ENCODE results near the gene DMRTB1.
"Not testable (repeated sequence)": the region's sequence is repeated elsewhere in the genome, so short reads cannot be mapped to it uniquely, and the experiment has no call there.

Gene DMRTB1

GRCh38 chr1:53459321-53460175 lies at the start of gene DMRTB1:
Gene DMRTB1 (plus strand): TSS chr1:53459399. CDS start chr1:53459454, 55 bp downstream.
- no peak for DNase-seq (ENCODE audit: low read depth in 2 of 2)

GRCh38 chr1:53409695-53410094 lies 49.5 kb upstream of the DMRTB1 start:
- no peak for DNase-seq (ENCODE audit: low read depth in 2 of 2)

- no peak for DNase-seq (ENCODE audit: low read depth in 2 of 2)
These were observed 49.1 kb upstream of the DMRTB1 start for GRCh38 chr1:53410100-53410541.

- no peak for DNase-seq (ENCODE audit: low read depth in 2 of 2)
These were observed 48.5 kb upstream of the DMRTB1 start for GRCh38 chr1:53410701-53411100.

- no peak for DNase-seq (ENCODE audit: low read depth in 2 of 2)
These were observed 47.6 kb upstream of the DMRTB1 start for GRCh38 chr1:53411541-53412152.

- no peak for DNase-seq (ENCODE audit: low read depth in 2 of 2)
These were observed 46.7 kb upstream of the DMRTB1 start for GRCh38 chr1:53412285-53413174.

- DNase-seq (ENCODE audit: low read depth in 2 of 2): peak; percentile 12
These were observed 45.8 kb upstream of the DMRTB1 start for GRCh38 chr1:53413175-53414001.

GRCh38 chr1:53414632-53415031 lies 44.6 kb upstream of the DMRTB1 start:
- no peak for DNase-seq (ENCODE audit: low read depth in 2 of 2)

GRCh38 chr1:53415432-53415831 lies 43.8 kb upstream of the DMRTB1 start:
- no peak for DNase-seq (ENCODE audit: low read depth in 2 of 2)

GRCh38 chr1:53416269-53416813 lies 42.9 kb upstream of the DMRTB1 start:
- DNase-seq (ENCODE audit: low read depth in 2 of 2): no peak

- DNase-seq (ENCODE audit: low read depth in 2 of 2): no peak
These were observed 42.1 kb upstream of the DMRTB1 start for GRCh38 chr1:53417074-53417511.

GRCh38 chr1:53419034-53419433 lies 40.2 kb upstream of the DMRTB1 start:
- DNase-seq (ENCODE audit: low read depth in 2 of 2): no peak

GRCh38 chr1:53420341-53420740 lies 38.9 kb upstream of the DMRTB1 start:
- DNase-seq (ENCODE audit: low read depth in 2 of 2): no peak

GRCh38 chr1:53421208-53421607 lies 38.0 kb upstream of the DMRTB1 start:
- DNase-seq (ENCODE audit: low read depth in 2 of 2): no peak

GRCh38 chr1:53430261-53430660 lies 28.9 kb upstream of the DMRTB1 start:
- no peak for DNase-seq (ENCODE audit: low read depth in 2 of 2)

GRCh38 chr1:53430779-53431178 lies 28.4 kb upstream of the DMRTB1 start:
- DNase-seq (ENCODE audit: low read depth in 2 of 2): no peak

GRCh38 chr1:53431244-53431643 lies 28.0 kb upstream of the DMRTB1 start:
- DNase-seq (ENCODE audit: low read depth in 2 of 2): no peak

GRCh38 chr1:53431805-53432565 lies 27.2 kb upstream of the DMRTB1 start:
- DNase-seq (ENCODE audit: low read depth in 2 of 2): no peak

- DNase-seq (ENCODE audit: low read depth in 2 of 2): no peak
These were observed 26.6 kb upstream of the DMRTB1 start for GRCh38 chr1:53432611-53433010.

GRCh38 chr1:53434405-53435007 lies 24.7 kb upstream of the DMRTB1 start:
- not testable (repeated sequence) for DNase-seq (ENCODE audit: low read depth in 2 of 2)
